Gastrocnemius medialis (tissue), 4 donors: Measurements from ENCODE around the gene ALG6.

ENCODE experiments used
- CTCF ChIP-seq, 5 experiments: fragments of 450-650 bp in 3 of 5; fragments of 200-600 bp in 2 of 5; sonication (generic) in 2 of 5; IDR thresholded peaks in 4 of 5; conservative IDR thresholded peaks in 1 of 5; 1 replicate in 4 of 5; 2 replicates in 1 of 5; pipeline ENCODE4 v1.5.1; 2016 to 2019; ENCODE audit warnings: antibody characterized with exemption in 5 of 5, mild to moderate bottlenecking in 3 of 5, moderate library complexity in 3 of 5
- POLR2A ChIP-seq, 2 donors: fragments of 450-650 bp; IDR thresholded peaks; one replicate each; pipeline ENCODE4 v1.6.1; 2017; ENCODE audit warnings: antibody characterized with exemption in 2 of 2, mild to moderate bottlenecking in 2 of 2, moderate library complexity in 2 of 2

- no peak for TF ChIP-seq CTCF (IDR thresholded peaks at IDR 0.05 in 4 of 5, conservative IDR thresholded peaks at IDR 0.05 in 1 of 5)
- TF ChIP-seq POLR2A (IDR thresholded peaks at IDR 0.05): no peak
Measured at GRCh38 chr1:63328781-63329180, 38.6 kb upstream of the ALG6 start.
